Muscle layer of duodenum (tissue), 2 donors: ENCODE measurements around the gene DOK7.

Experiments
- H3K27ac ChIP-seq: one replicate; pipeline ENCODE4 v1.7.0; 2013; ENCODE audit warnings: mild to moderate bottlenecking, low read length
- H3K27me3 ChIP-seq: one replicate; pipeline ENCODE4 v1.7.0; 2013; ENCODE audit warnings: low read depth, mild to moderate bottlenecking, control low read depth, low read length
- H3K36me3 ChIP-seq, 2 donors: one replicate each; pipeline ENCODE4 v1.7.0; 2013; ENCODE audit warnings: low read length in 2 of 2, control low read depth in 1 of 2, mild to moderate bottlenecking in 1 of 2; ENCODE audit not compliant: insufficient read depth in 2 of 2, control insufficient read depth in 1 of 2
- H3K4me1 ChIP-seq, 2 donors: one replicate each; pipeline ENCODE4 v1.7.0; 2013; ENCODE audit warnings: low read length in 2 of 2, mild to moderate bottlenecking in 2 of 2, control low read depth in 1 of 2, moderate library complexity in 1 of 2; ENCODE audit not compliant: insufficient read depth in 2 of 2, control insufficient read depth in 1 of 2
- H3K4me3 ChIP-seq, 2 donors: one replicate each; pipeline ENCODE4 v1.7.0; 2013; ENCODE audit warnings: low read length in 2 of 2, low read depth in 1 of 2, mild to moderate bottlenecking in 1 of 2
- H3K9me3 ChIP-seq, 2 donors: one replicate each; pipeline ENCODE4 v1.7.0; 2013; ENCODE audit warnings: low read length in 2 of 2, control low read depth in 1 of 2, mild to moderate bottlenecking in 1 of 2; ENCODE audit not compliant: control insufficient read depth in 1 of 2
- donor health status: healthy.

Gene DOK7

GRCh38 chr4:3437998-3438846 is 24.9 kb upstream of the DOK7 start:
- no peaks in the 10 kb centered on the region for H3K4me1 ChIP-seq
- no peak overlapping the region for H3K4me3 ChIP-seq
- H3K27me3 ChIP-seq: no peaks in the 10 kb centered on the region
- H3K36me3 ChIP-seq: no peaks in the 10 kb centered on the region
- H3K9me3 ChIP-seq: no peaks in the 10 kb centered on the region
- H3K27ac ChIP-seq: no peak overlapping the region

GRCh38 chr4:3438847-3439180 is 24.3 kb upstream of the DOK7 start:
- Histone ChIP-seq H3K9me3 (no peaks in the 10 kb centered on the region), H3K27ac (no peak overlapping the region), H3K4me1 (no peaks in the 10 kb centered on the region), H3K4me3 (no peak overlapping the region), H3K36me3 (no peaks in the 10 kb centered on the region), H3K27me3 (no peaks in the 10 kb centered on the region)

DNA sequence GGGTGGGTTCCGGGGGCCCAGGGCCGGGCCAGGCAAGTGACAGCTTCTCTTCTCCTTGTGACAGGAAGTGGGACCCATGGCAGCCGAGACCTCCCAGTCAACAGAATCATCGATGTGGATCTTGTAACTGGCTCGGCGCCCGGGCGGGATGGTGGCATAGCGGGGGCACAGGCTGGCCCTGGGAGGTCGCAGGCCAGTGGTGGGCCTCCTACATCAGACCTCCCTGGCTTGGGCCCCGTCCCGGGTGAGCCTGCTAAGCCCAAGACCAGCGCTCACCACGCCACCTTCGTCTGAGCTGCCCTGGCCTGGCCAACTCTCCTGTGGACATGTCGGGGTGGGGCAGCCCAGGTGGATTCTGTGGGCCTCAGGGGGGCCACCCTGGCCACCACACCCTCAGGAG is 23.7 kb upstream of the DOK7 start:
- H3K27me3 ChIP-seq: no peaks in the 10 kb centered on the region
- H3K36me3 ChIP-seq: no peaks in the 10 kb centered on the region
- H3K4me1 ChIP-seq: no peaks in the 10 kb centered on the region
- no peak overlapping the region for H3K27ac ChIP-seq
- H3K9me3 ChIP-seq: no peaks in the 10 kb centered on the region
- no peak overlapping the region for H3K4me3 ChIP-seq

DNA sequence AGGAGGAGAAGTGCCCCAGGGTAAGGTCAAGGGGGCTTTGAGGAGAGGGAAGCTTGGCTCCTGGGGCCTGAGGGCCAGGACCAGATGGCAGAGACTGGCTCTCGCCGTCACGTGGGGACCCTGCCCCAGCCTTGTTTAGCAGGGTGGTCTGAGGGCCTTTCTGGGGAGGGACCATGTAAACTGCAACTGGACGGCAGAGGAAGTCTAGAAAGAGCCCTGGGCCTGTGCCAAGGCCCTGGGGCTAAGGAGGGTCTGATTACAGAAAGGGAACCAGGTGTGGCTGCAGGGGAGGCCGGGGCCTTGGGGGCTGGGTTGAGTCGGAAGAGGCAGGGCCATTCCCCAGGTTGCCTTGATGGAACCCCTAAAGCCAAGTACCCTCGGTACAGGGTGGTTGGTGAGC is 23.1 kb upstream of the DOK7 start:
- no peaks in the 10 kb centered on the region for H3K9me3 ChIP-seq
- no peaks in the 10 kb centered on the region for H3K27me3 ChIP-seq
- no peaks in the 10 kb centered on the region for H3K36me3 ChIP-seq
- no peak overlapping the region for H3K27ac ChIP-seq
- no peaks in the 10 kb centered on the region for H3K4me1 ChIP-seq
- no peak overlapping the region for H3K4me3 ChIP-seq

GRCh38 chr4:3440979-3441500 is 22.1 kb upstream of the DOK7 start:
- H3K4me3 ChIP-seq: no peak overlapping the region
- H3K27me3 ChIP-seq: no peaks in the 10 kb centered on the region
- no peak overlapping the region for H3K27ac ChIP-seq
- no peaks in the 10 kb centered on the region for H3K4me1 ChIP-seq
- H3K36me3 ChIP-seq: no peaks in the 10 kb centered on the region
- H3K9me3 ChIP-seq: no peaks in the 10 kb centered on the region

DNA sequence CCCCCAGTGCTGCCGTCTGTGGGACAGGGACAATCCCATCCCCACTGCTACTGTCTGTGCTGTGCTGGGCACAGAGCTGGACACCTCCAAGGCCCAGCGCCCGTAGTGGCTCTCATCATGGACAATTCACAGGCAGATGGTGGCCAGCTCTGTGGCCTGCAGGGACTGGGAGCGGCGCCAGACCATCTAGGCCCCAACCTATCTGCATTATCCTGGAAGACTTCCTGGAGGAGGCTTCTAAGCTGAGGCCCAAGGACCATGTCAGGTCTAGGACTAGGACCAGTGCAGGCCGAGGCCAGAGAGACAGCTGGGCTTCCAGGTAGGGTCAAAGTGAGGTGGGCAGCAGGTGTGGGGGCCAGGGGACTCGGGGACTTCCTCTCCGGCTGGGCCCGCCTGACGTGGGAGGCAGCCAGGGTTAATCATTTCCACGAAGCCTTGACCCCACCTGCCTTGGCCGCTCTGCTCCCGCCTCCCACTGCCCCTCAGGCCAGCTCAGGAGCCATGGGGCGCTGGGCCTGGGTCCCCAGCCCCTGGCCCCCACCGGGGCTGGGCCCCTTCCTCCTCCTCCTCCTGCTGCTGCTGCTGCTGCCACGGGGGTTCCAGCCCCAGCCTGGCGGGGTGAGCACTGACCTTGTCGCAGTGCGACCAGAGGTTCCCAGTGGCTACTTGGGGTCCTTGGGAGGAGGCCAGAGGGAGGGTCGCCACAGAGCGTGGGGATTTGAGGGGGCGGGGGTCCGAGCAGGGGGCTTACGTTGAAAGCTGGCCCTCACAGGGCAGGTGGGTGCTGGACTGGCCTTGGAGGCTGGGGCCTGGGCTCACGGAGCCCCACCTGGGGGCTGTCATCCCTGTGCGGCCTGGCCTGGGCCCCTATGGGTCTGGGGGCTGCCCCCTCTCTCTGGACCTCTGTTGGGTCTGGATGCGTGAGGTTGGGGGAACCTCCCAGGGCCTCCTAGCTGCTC is 21.3 kb upstream of the DOK7 start, which contains the start of gene HGFAC:
Gene HGFAC (plus strand): TSS at position 468 of the 959 bp plus-strand sequence. CDS start 34 bp downstream, at position 502.
- Histone ChIP-seq H3K27ac (no peak within 1 kb of the TSS), H3K4me3 (no peak within 1 kb of the TSS), H3K36me3 (no peaks in the 10 kb centered on the region), H3K27me3 (no peaks in the 10 kb centered on the region), H3K4me1 (no peaks in the 10 kb centered on the region), H3K9me3 (no peaks in the 10 kb centered on the region)

- no peaks in the 10 kb centered on the region for H3K4me1 ChIP-seq
- H3K27me3 ChIP-seq: no peaks in the 10 kb centered on the region
- H3K4me3 ChIP-seq: no peak overlapping the region
- H3K36me3 ChIP-seq: no peaks in the 10 kb centered on the region
- no peak overlapping the region for H3K27ac ChIP-seq
- no peaks in the 10 kb centered on the region for H3K9me3 ChIP-seq
These were observed 20.6 kb upstream of the DOK7 start for GRCh38 chr4:3442460-3442958.

GRCh38 chr4:3442959-3443749 is 20.0 kb upstream of the DOK7 start:
- H3K9me3 ChIP-seq: no peaks in the 10 kb centered on the region
- no peaks in the 10 kb centered on the region for H3K36me3 ChIP-seq
- H3K27ac ChIP-seq: no peak overlapping the region
- no peak overlapping the region for H3K4me3 ChIP-seq
- H3K4me1 ChIP-seq: no peaks in the 10 kb centered on the region
- H3K27me3 ChIP-seq: no peaks in the 10 kb centered on the region

DNA sequence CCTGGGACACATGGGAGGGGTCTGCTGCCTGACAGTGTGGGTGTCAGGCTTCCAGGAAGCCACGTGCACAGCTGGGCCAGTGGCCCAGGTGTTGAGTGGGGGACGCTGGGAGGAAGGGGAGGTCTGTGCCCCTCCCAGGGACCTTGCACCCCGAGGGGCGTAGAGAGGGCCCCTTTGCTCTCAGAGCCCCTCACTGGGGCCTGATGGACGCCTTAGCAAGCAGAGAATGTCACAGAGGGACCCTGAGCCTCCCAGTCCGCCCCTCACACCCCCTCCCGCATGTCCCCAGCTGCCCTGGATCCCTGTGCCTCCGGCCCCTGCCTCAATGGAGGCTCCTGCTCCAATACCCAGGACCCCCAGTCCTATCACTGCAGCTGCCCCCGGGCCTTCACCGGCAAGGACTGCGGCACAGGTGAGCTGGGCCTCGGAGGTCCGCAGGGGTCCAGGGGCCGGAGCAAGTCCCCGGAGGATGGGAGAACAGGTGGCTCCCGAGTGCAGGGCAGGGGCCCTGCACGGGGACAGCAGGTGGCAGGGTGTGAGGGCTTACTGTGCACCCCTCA is 19.3 kb upstream of the DOK7 start:
- no peaks in the 10 kb centered on the region for H3K4me1 ChIP-seq
- no peak overlapping the region for H3K27ac ChIP-seq
- no peak overlapping the region for H3K4me3 ChIP-seq
- H3K36me3 ChIP-seq: no peaks in the 10 kb centered on the region
- no peaks in the 10 kb centered on the region for H3K9me3 ChIP-seq
- H3K27me3 ChIP-seq: no peaks in the 10 kb centered on the region

- Histone ChIP-seq H3K4me1 (no peaks in the 10 kb centered on the region), H3K27me3 (no peaks in the 10 kb centered on the region), H3K27ac (no peak overlapping the region), H3K4me3 (no peak overlapping the region), H3K36me3 (no peaks in the 10 kb centered on the region), H3K9me3 (no peaks in the 10 kb centered on the region)
These were observed 18.6 kb upstream of the DOK7 start for GRCh38 chr4:3444351-3445110.
